Neural progenitor cell (in vitro differentiated cells): ENCODE data around the gene AEBP1. TPM values are rescaled to one million over a fixed set of nuclear protein-coding genes. Genes with fewer than 3 reads are reported as not detected.
A peak's percentile ranks its signal among the peaks of the same experiment; 100 is the strongest.

Experiments
- DNase-seq: peaks from one replicate; pipeline ENCODE4 v3.0.0-alpha.2; 2016; ENCODE audit warnings: low spot score
- H2AFZ ChIP-seq: fragments of 200-600 bp; sonication (generic); replicated peaks from 2 replicates; pipeline ENCODE4 v1.6.1; 2016; ENCODE audit warnings: antibody characterized with exemption
- H3F3A ChIP-seq: fragments of 200-600 bp; sonication (generic); 2 replicates; pipeline ENCODE4 v1.6.1; 2016; ENCODE audit warnings: antibody characterized with exemption, low read depth
- H3K27ac ChIP-seq: fragments of 200-600 bp; sonication (generic); 2 replicates; pipeline ENCODE4 v1.5.1; 2016; ENCODE audit warnings: mild to moderate bottlenecking
- H3K27me3 ChIP-seq: fragments of 200-600 bp; sonication (generic); 2 replicates; pipeline ENCODE4 v1.6.1; 2016; ENCODE audit warnings: mild to moderate bottlenecking, moderate library complexity
- H3K36me3 ChIP-seq: fragments of 200-600 bp; sonication (generic); 2 replicates; pipeline ENCODE4 v1.5.1; 2016
- H3K4me1 ChIP-seq: fragments of 200-600 bp; sonication (generic); 2 replicates; pipeline ENCODE4 v1.6.1; 2016; ENCODE audit warnings: mixed run types
- H3K4me2 ChIP-seq: fragments of 200-600 bp; sonication (generic); 2 replicates; pipeline ENCODE4 v1.6.1; 2016
- H3K4me3 ChIP-seq: fragments of 200-600 bp; sonication (generic); 2 replicates; pipeline ENCODE4 v1.5.1; 2016
- H3K79me2 ChIP-seq: fragments of 200-600 bp; sonication (generic); 2 replicates; pipeline ENCODE4 v1.6.1; 2016; ENCODE audit warnings: low read depth
- H3K9ac ChIP-seq: fragments of 200-600 bp; sonication (generic); 2 replicates; pipeline ENCODE4 v1.6.1; 2016
- H3K9me3 ChIP-seq: fragments of 200-600 bp; sonication (generic); 2 replicates; pipeline ENCODE4 v1.5.1; 2016; ENCODE audit warnings: low read depth
- H4K20me1 ChIP-seq: fragments of 200-600 bp; sonication (generic); 2 replicates; pipeline ENCODE4 v1.6.1; 2016; ENCODE audit warnings: low read depth
- H3K27ac Mint-ChIP-seq: 3 replicates; pipeline ENCODE4 v1.8.0; 2021; ENCODE audit warnings: mixed read lengths
- H3K27me3 Mint-ChIP-seq: 2 replicates; pipeline ENCODE4 v1.8.0; 2022; ENCODE audit warnings: low read depth, mild to moderate bottlenecking, inconsistent platforms, moderate library complexity, mixed read lengths; ENCODE audit not compliant: insufficient read depth
- H3K36me3 Mint-ChIP-seq: 3 replicates; pipeline ENCODE4 v1.8.0; 2021; ENCODE audit warnings: mixed read lengths
- H3K4me1 Mint-ChIP-seq: 3 replicates; pipeline ENCODE4 v1.8.0; 2021; ENCODE audit warnings: mixed read lengths
- H3K4me3 Mint-ChIP-seq: 3 replicates; pipeline ENCODE4 v1.8.0; 2021; ENCODE audit warnings: mild to moderate bottlenecking, moderate library complexity, mixed read lengths
- H3K9me3 Mint-ChIP-seq: 3 replicates; pipeline ENCODE4 v1.8.0; 2020; ENCODE audit warnings: mixed read lengths
- CTCF ChIP-seq: fragments of 200-600 bp; sonication (generic); IDR thresholded peaks from 2 replicates; pipeline ENCODE4 v1.5.1; 2017; ENCODE audit warnings: antibody characterized with exemption, mild to moderate bottlenecking
- EZH2 ChIP-seq: fragments of 200-600 bp; sonication (generic); IDR thresholded peaks from 2 replicates; pipeline ENCODE4 v1.6.1; 2017; ENCODE audit warnings: antibody characterized with exemption, mild to moderate bottlenecking, moderate library complexity
- EZH2phosphoT487 ChIP-seq: fragments of 200-600 bp; sonication (generic); IDR thresholded peaks from 2 replicates; pipeline ENCODE4 v1.6.1; 2017; ENCODE audit warnings: antibody characterized with exemption
- total RNA-seq: library from RNA; depleted of rRNA; stranded (reverse); fragments of >200 nt; gene quantifications from 2 replicates; pipeline ENCODE4 v1.2.3, GENCODE V29; 2015; ENCODE audit warnings: low replicate concordance

AEBP1 gene
- total RNA-seq, 1 donor from 2014 or later, result 4.5 TPM

GRCh38 chr7:44096326-44096881, 7.7 kb upstream of the AEBP1 start:
- Mint-ChIP-seq H3K36me3 (no peaks in the 10 kb centered on the region), H3K4me1 (peaks cover 13% of the 10 kb centered on the region), H3K27me3 (peaks cover 5% of the 10 kb centered on the region), H3K27ac (peak overlapping the region; percentile 17), H3K4me3 (no peak overlapping the region), H3K9me3 (no peaks in the 10 kb centered on the region)
- Histone ChIP-seq H3K4me3 (no peak overlapping the region), H2AFZ (no peak overlapping the region), H3K36me3 (no peaks in the 10 kb centered on the region), H3K27me3 (no peaks in the 10 kb centered on the region), H3F3A (no peaks in the 10 kb centered on the region), H3K4me1 (no peaks in the 10 kb centered on the region), H3K4me2 (no peak overlapping the region), H3K27ac (no peak overlapping the region), H3K9me3 (no peaks in the 10 kb centered on the region), H3K79me2 (no peaks in the 10 kb centered on the region), H4K20me1 (no peaks in the 10 kb centered on the region), H3K9ac (no peak overlapping the region)
- DNase-seq, result no peak
- no peak for TF ChIP-seq CTCF
- no peak for TF ChIP-seq EZH2
- TF ChIP-seq EZH2phosphoT487, result no peak

DNA sequence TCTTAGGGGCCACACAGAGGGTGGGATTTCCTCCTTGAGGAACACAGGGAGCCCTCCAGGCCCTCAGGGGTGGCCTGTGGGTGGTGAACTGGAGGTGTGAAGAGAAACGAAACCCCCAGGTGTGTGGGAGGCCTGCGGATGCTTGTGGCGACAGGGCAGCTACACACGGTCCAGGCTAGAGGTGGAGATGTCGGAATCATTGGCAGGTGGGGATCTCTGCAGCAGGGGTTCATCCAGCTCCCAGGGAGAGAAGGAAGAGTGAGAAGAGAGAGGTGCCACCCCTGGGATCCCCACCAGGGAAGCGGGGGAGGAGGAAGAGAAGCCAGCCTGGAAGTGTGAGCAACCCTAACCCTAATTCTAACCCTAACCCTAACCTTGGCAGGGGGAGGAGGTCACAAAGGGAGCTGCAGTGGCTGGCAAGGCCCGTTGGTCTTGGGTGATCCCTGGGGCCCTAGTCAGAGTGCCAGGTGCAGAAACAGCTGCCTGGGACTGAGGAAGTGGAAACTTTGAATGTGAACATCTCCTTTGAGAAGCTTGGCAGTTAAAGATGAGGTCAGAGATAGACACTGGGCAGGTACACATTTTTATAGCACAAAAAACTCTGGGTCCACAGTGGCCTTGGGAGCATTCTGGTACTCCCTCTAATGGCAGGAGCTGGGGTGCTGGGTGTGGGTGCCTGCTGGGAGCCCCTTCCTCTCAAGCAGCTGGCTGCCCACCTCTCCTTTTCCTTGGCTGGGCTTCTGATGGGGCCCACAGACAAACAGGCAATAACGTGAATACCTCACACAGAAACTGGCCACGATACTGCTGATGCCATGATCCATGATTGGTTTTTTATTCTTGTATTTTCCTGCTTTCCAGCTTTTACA, 6.8 kb upstream of the AEBP1 start:
- TF ChIP-seq EZH2 (no peak), CTCF (no peak), EZH2phosphoT487 (no peak)
- no peak overlapping the region for H3K4me3 ChIP-seq
- no peak overlapping the region for H3K9ac ChIP-seq
- Mint-ChIP-seq H3K9me3 (no peaks in the 10 kb centered on the region), H3K4me3 (no peak overlapping the region), H3K27ac (no peak overlapping the region), H3K36me3 (no peaks in the 10 kb centered on the region), H3K4me1 (peaks cover 14% of the 10 kb centered on the region), H3K27me3 (peaks cover 3% of the 10 kb centered on the region)
- H3K36me3 ChIP-seq, result no peaks in the 10 kb centered on the region
- no peaks in the 10 kb centered on the region for H3K79me2 ChIP-seq
- H4K20me1 ChIP-seq, result no peaks in the 10 kb centered on the region
- H3K4me1 ChIP-seq, result no peaks in the 10 kb centered on the region
- H3K27ac ChIP-seq, result no peak overlapping the region
- H3K9me3 ChIP-seq, result no peaks in the 10 kb centered on the region
- no peak for DNase-seq
- no peaks in the 10 kb centered on the region for H3F3A ChIP-seq
- peaks cover 6% of the 10 kb centered on the region for H3K27me3 ChIP-seq
- no peak overlapping the region for H2AFZ ChIP-seq
- no peak overlapping the region for H3K4me2 ChIP-seq

- Histone ChIP-seq H3K4me2 (no peak overlapping the region), H3F3A (no peaks in the 10 kb centered on the region), H3K27me3 (peaks cover 17% of the 10 kb centered on the region), H3K36me3 (no peaks in the 10 kb centered on the region), H3K4me3 (no peak overlapping the region), H3K79me2 (no peaks in the 10 kb centered on the region), H3K4me1 (no peaks in the 10 kb centered on the region), H4K20me1 (no peaks in the 10 kb centered on the region), H3K9ac (no peak overlapping the region), H3K27ac (no peak overlapping the region), H3K9me3 (no peaks in the 10 kb centered on the region), H2AFZ (no peak overlapping the region)
- no peak overlapping the region for H3K4me3 Mint-ChIP-seq
- H3K9me3 Mint-ChIP-seq, result no peaks in the 10 kb centered on the region
- peaks cover 7% of the 10 kb centered on the region for H3K27me3 Mint-ChIP-seq
- H3K27ac Mint-ChIP-seq, result no peak overlapping the region
- no peaks in the 10 kb centered on the region for H3K36me3 Mint-ChIP-seq
- no peak for TF ChIP-seq CTCF
- TF ChIP-seq EZH2phosphoT487, result no peak
- TF ChIP-seq EZH2, result no peak
- H3K4me1 Mint-ChIP-seq, result peaks cover 22% of the 10 kb centered on the region
- DNase-seq, result no peak
Observed at GRCh38 chr7:44098092-44099068, 5.8 kb upstream of the AEBP1 start.
